Hepatocyte (in vitro differentiated cells): ENCODE data around the gene GPR179.

ENCODE experiments used
- CTCF ChIP-seq: fragments of 200-600 bp; sonication (generic); IDR thresholded peaks from 2 replicates; pipeline ENCODE4 v1.5.1; 2016; ENCODE audit warnings: antibody characterized with exemption, mild to moderate bottlenecking; ENCODE audit not compliant: poor library complexity
- EZH2 ChIP-seq: fragments of 200-600 bp; sonication (generic); IDR thresholded peaks from 2 replicates; pipeline ENCODE4 v1.6.1; 2016; ENCODE audit warnings: antibody characterized with exemption, mild to moderate bottlenecking, borderline replicate concordance

DNA sequence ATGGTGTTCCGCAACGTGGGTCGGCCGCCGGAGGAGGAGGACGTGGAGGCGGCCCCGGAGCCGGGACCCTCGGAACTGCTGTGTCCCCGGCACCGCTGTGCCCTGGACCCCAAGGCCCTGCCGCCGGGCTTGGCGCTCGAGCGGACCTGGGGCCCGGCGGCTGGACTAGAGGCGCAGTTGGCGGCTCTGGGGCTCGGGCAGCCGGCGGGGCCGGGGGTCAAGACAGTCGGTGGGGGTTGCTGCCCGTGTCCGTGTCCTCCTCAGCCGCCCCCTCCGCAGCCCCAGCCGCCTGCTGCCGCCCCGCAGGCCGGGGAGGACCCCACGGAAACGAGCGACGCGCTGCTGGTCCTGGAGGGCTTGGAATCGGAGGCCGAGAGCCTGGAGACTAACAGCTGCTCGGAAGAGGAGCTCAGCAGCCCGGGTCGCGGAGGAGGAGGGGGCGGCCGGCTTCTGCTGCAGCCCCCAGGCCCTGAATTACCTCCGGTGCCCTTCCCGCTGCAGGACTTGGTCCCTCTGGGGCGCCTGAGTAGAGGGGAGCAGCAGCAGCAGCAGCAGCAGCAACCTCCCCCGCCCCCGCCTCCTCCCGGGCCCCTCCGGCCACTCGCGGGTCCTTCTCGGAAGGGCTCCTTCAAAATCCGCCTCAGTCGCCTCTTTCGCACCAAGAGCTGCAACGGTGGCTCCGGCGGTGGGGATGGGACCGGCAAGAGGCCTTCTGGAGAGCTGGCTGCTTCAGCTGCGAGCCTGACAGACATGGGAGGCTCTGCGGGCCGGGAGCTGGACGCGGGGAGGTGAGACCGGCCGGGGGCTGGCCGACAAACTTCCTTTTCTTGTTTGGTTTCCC is 8.7 kb upstream of the GPR179 start:
- TF ChIP-seq CTCF (no peak), EZH2 (no peak)
